Endothelial cell of umbilical vein (primary cell): Measurements from ENCODE around the gene CELF1.

Source experiments
- CTCF ChIP-seq, 2 donors: IDR thresholded peaks; 1 replicate in 1 of 2; 2 replicates in 1 of 2; pipeline ENCODE4 v1.5.1; 2011; ENCODE audit warnings: low read length in 2 of 2, mild to moderate bottlenecking in 2 of 2, moderate library complexity in 2 of 2, control low read depth in 1 of 2, inconsistent platforms in 1 of 2, low read depth in 1 of 2; ENCODE audit not compliant: insufficient read depth in 1 of 2; ENCODE audit errors: extremely low read depth in 1 of 2
- POLR2A ChIP-seq: IDR thresholded peaks from 2 replicates; pipeline ENCODE4 v1.6.1; 2012; ENCODE audit warnings: low read depth, mild to moderate bottlenecking, control low read depth, low read length

DNA sequence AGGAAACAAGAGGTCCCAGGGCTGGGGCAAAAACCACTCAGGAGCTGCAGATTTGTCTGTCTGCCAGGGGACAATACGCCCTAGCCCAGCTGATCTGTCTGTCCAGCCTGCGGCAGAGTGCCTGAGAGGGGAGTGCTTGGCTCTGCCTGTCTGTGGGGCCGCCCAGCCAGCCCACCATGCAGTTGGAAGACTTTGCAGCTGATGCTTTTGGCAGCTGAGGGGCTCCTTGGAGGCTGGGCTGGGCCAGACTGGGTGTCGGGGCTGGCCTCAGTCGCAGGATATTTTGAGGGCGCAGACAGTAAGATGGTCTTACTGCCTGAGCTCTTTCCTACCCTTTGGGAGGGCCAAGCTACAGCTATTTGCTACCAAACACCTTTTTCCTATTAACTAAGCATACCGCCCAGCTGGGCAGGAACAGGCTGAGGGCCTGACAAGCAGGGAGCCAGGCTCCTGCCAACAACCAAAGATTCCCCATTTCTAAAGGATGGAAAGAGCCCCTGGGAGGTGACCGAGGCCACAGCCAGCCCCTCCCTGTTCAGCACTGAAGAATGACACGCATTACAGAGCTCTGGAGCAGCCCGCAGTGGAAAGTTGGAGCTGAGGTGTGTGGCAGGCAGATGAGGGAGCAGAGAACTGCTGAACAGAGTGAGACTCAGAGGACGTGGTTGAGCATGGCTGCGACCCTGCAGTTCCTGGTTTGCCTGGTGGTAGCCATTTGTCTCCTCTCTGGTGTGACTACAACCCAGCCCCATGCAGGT lies 33.3 kb upstream of the CELF1 start, which contains the start of gene FAM180B:
- no peak for TF ChIP-seq POLR2A
- TF ChIP-seq CTCF (IDR thresholded peaks at IDR 0.05; ENCODE audit: extremely low read depth in 1 of 2, insufficient read depth in 1 of 2, low read depth in 1 of 2, low read length in 2 of 2) = no peak
